SW480 (cell line): Measurements from ENCODE around the gene KRT12.
"Not testable (repeated sequence)": the region's sequence is repeated elsewhere in the genome, so short reads cannot be mapped to it uniquely, and the experiment has no call there.

Experiments
- DNase-seq: peaks from one replicate; pipeline ENCODE4 v3.0.0-alpha.2; 2016; ENCODE audit warnings: low spot score

Gene KRT12

DNA sequence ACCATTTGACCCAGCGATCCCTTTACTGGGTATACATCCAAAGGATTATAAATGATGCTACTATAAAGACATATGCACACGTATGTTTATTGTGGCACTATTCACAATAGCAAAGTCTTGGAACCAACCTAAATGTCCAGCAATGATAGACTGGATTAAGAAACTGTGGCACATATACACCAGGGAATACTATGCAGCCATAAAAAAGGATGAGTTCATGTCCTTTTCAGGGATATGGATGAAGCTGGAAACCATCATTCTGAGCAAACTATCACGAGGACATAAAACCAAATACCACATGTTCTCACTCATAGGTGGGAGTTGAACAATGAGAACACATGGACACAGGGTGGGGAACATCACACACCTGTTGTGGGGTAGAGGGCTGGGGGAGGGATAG is 52.4 kb downstream of the KRT12 start:
- not testable (repeated sequence) for DNase-seq

DNA sequence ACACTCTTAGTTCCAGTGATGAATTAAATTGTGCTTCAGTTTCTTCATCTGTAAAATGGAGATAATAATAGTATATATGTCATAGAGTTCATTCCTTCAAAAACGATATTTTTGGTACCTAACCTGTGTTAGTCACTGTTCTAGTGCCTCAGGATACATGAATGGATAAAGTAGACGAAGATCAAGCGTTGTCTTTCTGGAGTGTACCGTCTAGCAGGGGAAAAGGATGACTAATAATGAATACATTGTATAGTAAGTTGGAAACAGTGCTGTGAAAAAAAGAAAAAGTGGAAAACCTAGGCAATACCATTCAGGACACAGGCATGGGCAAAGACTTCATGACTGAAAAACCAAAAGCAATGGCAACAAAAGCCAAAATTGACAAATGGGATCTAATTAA is 53.2 kb downstream of the KRT12 start:
- DNase-seq, result no peak

DNA sequence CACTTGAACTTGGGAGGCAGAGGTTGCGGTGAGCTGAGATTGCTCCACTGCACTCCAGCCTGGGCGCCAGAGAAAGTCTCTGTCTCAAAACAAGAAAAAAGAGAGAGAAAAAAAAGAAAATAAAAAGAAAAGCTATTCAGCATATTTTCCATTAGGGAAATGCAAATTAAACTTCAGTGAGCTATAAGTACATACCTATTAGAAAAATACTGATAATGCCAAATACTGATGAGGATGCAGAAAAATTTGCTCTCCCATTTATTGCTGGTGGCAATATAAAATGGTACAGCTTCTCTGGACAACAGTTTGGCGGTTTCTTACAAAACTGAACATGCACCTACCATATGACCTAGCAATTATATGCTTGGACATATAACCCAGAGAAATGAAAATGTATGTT is 54.4 kb downstream of the KRT12 start:
- no peak for DNase-seq
